A549 (cell line): ENCODE data around the gene FPR1.

Experiments
- EP300 ChIP-seq, 2 experiments: fragments of >200 bp; sonication (Bioruptor Twin); formaldehyde crosslinking; IDR thresholded peaks; 2 replicates in 1 of 2; 3 replicates in 1 of 2; pipeline ENCODE4 v1.6.1; 2016 to 2017
- JUN ChIP-seq, 2 experiments: fragments of >200 bp; sonication (Bioruptor Twin); formaldehyde crosslinking; IDR thresholded peaks; 2 replicates in 1 of 2; 3 replicates in 1 of 2; pipeline ENCODE4 v1.6.1; 2016 to 2017
- MAFK ChIP-seq: fragments of 450-650 bp; IDR thresholded peaks from 2 replicates; pipeline ENCODE4 v1.6.1; 2014; ENCODE audit not compliant: partially characterized antibody
- MAZ ChIP-seq: fragments of 150-350 bp; IDR thresholded peaks from 2 replicates; pipeline ENCODE4 v1.6.1; 2014; ENCODE audit warnings: antibody characterized with exemption, low read depth, low read length, borderline replicate concordance
- POLR2AphosphoS2 ChIP-seq: conservative IDR thresholded peaks from 2 replicates; pipeline ENCODE4 v1.6.1; 2012; ENCODE audit warnings: low read length, improper control_type of control experiment, inconsistent platforms
- TFCP2L1 ChIP-seq: fragments of 250-450 bp; sonication (Bioruptor Pico); IDR thresholded peaks from 2 replicates; pipeline ENCODE4 v1.5.0; 2021; ENCODE audit warnings: mild to moderate bottlenecking
- ZC3H11A ChIP-seq: fragments of 450-650 bp; IDR thresholded peaks from 2 replicates; pipeline ENCODE4 v1.6.1; 2014; ENCODE audit warnings: antibody characterized with exemption, mild to moderate bottlenecking
- TF ChIP-seq, protein P1 (sequence below): IDR thresholded peaks from 2 replicates; pipeline ENCODE4 v1.6.1; 2012
- TF ChIP-seq, protein P2 (sequence below): fragments of >200 bp; sonication (Bioruptor Twin); formaldehyde crosslinking; IDR thresholded peaks from 3 replicates; pipeline ENCODE4 v1.5.1; 2016

DNA sequence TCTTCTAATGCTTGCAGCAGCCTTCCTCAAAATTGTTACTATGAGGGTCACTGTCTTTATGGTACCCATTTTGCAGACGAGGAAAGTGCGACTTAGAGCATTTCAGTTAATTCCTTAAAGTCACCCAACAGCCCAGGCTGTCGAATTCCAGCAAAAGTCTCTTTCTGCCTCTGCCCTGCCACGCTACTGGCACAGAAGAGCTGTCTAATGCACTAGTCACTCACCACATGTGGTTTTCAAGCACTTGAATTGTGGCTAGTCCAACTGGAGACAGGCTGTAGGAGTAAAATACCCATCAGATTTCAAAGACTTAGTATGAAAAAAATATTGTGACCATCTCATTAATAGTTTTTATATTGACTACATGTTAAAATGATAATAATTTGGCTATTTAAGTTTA is 1.7 kb downstream of the FPR1 start:
- TF ChIP-seq TFCP2L1 (CRISPR knock-in tag) (no peak), JUN (IDR thresholded peaks at IDR 0.05) (no peak), ZC3H11A (no peak), EP300 (IDR thresholded peaks at IDR 0.05) (no peak), POLR2AphosphoS2 (no peak), MAFK (no peak), MAZ (no peak)
- TF ChIP-seq, protein P1, sequence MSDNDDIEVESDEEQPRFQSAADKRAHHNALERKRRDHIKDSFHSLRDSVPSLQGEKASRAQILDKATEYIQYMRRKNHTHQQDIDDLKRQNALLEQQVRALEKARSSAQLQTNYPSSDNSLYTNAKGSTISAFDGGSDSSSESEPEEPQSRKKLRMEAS, result no peak
- TF ChIP-seq, protein P2, sequence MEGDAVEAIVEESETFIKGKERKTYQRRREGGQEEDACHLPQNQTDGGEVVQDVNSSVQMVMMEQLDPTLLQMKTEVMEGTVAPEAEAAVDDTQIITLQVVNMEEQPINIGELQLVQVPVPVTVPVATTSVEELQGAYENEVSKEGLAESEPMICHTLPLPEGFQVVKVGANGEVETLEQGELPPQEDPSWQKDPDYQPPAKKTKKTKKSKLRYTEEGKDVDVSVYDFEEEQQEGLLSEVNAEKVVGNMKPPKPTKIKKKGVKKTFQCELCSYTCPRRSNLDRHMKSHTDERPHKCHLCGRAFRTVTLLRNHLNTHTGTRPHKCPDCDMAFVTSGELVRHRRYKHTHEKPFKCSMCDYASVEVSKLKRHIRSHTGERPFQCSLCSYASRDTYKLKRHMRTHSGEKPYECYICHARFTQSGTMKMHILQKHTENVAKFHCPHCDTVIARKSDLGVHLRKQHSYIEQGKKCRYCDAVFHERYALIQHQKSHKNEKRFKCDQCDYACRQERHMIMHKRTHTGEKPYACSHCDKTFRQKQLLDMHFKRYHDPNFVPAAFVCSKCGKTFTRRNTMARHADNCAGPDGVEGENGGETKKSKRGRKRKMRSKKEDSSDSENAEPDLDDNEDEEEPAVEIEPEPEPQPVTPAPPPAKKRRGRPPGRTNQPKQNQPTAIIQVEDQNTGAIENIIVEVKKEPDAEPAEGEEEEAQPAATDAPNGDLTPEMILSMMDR, result no peak
